SHP77 treated with DMSO at 0.1 percent for 48 hours (cell line): Measurements from ENCODE around the gene ADNP.

Experiments used
- DNase-seq: peaks from one replicate; lab custom pipeline; 2025; lab: John Stamatoyannopoulos, UW

ADNP gene

DNA sequence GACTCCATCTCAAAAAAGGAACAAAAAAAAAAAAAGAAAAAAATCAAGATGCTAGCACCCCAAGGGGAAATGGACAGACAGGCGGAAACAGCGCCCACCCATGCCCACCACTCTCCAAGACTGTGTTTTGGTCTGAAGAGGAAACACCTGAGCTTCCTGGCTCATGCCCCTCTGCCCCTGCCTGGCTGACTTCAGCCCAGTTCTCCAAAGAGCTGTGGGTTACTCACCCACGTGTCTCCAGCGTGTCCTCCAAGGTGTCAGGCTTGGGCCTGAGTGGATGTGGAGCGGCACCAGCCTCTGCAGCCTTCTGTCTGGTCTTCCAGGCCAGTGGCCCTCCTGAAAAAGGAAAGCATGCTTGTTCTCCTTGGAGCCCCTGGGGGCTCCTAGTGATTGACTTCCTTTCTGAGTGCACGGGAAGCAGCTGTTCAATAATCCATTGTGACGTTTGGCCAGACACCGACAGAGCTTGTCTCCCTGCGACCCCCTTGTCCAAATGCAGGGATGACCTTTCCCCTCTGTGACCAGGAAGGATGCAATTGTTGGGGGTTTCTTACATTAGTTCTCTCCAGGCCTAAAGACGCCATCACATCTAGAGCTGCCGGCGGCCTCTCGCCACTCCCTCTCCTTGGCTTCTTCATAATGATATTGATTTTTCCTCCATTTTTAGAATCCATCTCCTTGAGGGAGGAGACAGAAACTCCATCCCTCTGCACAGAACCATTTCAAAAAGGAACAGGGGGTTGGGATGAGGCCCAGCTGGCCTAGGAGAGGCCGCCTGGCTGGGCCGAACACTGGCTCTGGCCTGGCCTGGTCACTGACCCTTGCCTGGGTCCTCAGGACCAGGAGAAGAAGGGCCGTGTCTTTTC lies 58.4 kb downstream of the ADNP start:
- no peak for DNase-seq

DNA sequence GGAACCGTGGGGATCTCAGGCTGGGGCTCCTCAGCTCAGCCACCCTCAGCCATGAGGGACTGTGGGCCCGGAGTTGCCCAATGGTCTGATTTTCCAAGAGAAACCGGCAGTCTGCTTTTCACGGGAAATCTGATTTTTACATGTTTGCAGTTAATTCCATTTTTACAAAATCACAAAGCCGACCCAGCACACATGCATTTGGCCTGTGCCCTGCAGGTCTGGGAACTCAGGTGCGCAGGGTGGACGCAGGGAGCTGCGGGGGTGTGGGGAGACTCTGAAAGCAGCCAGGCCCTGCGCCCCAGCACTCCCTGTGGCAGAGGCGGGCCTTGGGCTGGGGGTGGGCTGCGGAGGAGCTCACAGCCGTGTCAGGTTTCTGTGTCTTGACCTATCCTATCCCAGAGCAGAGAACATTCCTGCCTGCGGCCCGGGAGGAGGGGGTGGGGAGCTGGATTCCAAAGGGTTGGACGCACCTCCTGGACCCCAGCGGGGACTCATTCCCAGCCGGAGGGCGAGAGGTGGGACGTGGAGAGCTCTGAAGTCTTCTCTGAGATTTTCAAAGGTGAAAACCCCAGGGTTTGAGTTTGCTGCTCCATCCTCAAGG lies 60.6 kb downstream of the ADNP start:
- DNase-seq: no peak

DNA sequence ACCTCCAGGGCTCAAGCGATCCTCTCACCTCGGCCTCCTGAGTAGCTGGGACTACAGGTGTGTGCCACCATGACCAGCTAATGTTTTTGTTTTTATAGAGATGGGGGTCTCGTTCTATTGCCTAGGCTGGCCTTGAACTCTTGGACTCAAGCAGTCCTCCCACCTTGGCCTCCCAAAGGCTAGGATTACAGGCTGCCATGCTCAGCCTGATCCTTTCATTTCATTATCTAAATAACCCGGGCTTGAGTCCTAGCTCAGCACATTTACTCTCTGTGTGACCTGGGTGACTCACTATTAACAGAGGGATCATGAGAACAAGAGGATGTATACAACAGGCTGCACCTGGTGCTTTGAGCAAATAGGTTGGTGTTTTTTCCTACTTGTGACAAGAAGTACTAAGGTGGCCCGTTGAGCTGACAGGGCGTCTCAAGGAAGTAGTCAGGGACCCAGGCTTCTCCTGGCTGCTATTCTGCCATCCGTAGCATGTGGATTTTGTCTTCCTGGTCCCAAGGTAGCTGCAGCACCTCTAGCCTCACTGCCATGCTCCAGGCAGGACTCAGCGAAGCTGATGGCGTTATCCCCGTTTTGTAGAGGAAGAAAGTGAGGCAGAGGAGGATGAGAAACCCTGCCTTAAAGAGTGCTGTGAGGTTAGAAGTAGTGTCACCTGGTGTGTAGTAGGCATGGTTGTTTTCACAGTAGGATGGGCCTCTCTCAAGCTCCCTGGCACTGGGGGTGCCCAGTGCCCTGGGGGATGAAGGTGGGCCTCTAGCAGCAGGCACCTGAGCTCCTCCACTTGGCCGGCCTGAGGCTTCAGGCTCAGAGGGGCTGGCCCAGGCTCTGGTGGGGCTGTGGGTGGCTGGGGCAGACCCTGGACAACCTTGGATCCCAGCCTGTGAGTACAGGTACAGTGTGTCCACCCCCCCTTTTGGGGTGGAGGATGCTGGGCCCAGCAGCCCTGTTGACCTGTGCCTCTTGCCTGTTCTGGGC lies 62.4 kb downstream of the ADNP start:
- DNase-seq: no peak

DNA sequence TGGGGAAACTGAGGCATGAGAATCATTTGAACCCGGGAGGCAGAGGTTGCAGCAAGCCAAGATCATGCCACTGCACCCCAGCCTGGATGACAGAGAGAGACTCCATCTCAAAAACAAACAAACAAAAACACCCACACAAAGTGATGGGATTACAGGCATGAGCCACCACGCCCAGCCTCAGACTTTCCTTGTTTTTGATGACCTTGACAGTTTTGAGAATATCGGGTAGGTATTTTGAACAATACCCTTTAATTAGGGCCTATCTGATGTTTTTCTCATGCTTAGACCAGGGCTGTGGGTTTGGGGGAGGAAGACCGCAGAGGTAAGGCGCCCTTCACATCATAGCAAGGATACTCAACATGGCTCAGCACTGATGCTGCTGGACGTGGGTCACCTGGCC lies 63.4 kb downstream of the ADNP start:
- DNase-seq: no peak

DNA sequence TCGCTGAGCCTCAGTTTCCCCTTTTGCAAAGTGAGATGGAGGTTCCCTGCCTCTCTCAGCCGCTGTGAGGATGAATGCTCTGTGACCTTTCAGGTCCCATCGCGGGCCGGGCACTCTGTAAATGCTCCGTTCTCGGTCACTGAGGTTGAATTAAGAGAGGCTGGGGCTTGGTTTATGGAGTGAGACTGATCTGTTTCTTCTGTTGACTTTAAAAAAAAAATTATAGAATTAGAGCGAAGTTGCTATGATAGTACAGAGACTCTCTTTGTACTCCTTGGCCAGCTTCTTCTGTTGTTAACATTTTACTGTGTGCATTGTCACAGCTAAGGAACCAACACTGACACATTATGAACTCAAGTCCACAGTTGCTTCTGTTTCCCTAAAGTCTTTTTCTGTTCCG lies 64.4 kb downstream of the ADNP start:
- DNase-seq: no peak

DNA sequence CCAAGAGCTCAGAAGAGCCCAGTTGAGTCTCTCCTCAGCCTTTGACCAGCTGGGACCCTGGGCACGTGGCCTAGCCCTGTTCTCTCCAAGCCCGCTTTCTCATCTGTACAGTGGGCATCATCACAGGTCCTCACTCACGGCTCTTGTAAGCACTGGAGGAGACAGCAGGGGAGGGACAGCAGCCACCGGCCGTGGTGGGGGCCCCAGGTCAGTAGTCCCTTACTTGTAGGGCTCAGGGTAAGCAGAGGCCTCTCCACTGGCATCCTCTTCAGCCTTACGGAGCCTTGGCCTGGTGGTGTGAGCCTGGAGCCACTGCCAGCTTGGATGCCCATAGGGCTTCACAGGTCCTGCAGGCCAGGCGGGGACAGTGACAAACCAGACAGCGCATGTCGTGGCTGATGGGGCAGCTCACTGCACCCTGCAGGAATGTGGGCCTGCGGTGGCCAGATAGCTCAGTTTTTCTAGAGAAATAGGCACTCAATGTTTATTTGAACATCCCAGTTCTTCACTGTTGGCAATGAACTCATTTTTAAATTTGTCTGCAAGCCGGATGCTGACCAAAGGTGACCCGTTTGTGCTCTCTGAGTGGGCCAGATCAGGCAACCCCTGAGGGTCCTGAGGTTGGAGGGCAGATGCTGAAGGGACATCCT lies 65.1 kb downstream of the ADNP start:
- no peak for DNase-seq

DNA sequence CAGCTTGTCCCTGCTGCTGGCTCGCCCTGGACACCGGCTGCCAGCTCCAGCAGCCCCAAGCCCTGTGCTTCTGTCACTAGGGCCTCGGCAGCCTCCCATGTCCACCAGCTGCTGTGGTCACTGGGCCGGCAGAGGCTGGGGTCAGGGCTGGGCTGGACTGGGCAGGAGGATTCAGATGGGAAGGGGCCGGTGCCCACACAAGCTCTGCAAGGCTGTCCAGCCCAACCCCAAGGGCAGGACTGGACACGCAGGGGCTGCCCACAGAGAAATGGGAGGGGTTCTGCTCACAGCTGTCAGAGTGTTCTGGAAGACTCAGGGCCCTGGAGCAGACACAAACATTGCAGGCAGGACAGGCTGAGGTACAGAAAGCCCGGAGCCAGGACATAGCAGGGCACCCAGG lies 65.6 kb downstream of the ADNP start:
- DNase-seq: no peak

DNA sequence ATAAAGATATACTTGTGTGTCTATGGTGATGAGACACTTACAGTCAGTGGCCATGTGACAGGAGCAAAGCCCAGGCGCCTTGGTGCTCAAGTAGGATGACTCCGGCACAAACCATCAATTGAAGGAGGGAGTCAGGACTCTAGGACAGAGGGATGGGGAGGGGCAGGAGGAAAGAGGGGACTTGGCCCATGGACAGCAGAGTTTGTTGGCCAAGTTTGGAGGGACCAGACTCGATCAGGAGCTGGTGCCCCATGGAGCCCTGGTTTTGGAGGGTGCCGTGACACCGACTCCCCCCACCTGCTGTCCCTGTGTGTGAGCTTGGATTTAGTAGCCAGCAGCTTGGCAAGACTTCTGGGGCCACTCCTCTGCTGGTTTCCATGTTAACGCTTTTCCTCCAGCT lies 66.1 kb downstream of the ADNP start:
- no peak for DNase-seq

DNA sequence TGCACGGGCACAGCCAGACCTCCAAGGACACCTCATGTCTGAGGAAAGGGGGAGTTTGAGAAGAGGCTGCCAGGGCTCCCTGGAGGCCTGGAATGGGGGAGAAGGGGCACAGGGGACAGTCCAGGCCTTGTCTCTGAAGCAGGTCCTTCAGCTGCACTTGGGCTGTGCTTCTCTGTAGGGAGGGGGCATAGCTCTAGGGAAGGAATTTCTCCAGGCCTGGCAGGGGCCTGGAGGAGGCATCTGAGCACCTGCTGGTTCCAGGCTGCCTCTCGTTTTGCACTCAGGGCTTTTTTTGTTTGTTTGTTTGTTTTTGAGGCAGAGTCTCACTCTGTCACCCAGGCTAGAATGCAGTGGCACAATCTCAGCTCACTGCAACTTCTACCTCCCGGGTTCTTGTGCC lies 68.7 kb downstream of the ADNP start:
- no peak for DNase-seq

DNA sequence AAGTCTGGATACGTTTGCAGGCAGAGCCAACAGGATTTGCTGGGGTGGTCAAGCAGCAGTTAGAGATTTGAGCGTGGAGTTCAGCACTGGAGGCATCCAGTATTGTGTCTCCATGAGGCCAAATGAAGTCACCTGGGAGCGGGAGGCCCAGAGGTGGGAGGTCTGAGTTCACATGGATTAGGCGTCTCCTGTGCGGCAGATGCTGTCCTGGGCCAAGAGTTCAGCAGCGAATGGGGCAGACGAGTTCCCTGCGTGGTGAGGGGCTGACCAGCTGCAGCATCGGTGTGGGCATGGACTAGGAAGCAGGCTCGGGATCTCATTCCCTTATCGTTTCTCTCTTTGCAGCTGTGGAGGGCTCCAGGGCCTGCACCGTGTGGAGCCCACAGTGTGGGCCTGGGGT lies 70.2 kb downstream of the ADNP start:
- no peak for DNase-seq

DNA sequence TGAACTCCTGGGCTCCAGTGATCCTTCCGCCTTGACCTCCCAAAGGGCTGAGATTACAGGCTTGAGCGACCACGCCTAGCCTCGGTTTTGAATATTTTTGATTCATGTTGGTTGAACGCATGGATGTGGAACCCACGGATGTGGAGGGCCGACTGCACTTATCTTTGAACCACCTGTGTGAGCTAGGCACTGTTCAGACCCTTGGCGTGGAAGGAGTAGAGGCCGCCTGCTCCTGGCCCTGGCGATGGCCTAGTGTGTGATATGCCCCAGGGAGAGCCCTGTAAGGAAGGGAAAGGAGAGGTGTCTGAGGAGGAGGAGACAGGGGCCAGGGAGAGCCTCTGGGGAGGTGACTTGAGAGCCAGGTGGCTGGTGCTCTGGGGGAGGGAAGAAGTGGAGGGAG lies 72.1 kb downstream of the ADNP start:
- DNase-seq: no peak

DNA sequence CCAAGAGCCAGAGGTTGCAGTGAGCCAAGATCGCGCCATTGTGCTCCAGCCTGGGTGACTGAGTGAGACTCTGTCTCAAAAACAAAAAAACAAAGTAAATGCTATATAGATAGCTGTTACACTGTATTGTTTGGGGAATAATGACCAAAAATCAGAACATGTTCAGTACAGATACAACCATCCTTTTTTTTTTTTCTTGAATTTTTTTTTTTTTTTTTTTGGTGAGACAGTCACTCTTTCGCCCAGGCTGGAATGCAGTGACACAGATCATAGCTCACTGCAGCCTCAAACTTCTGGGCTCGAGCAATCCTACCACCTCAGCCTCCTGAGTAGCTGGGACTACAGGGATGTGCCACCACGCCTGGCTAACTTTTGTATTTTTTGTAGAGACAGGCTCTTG lies 72.7 kb downstream of the ADNP start:
- no peak for DNase-seq

DNA sequence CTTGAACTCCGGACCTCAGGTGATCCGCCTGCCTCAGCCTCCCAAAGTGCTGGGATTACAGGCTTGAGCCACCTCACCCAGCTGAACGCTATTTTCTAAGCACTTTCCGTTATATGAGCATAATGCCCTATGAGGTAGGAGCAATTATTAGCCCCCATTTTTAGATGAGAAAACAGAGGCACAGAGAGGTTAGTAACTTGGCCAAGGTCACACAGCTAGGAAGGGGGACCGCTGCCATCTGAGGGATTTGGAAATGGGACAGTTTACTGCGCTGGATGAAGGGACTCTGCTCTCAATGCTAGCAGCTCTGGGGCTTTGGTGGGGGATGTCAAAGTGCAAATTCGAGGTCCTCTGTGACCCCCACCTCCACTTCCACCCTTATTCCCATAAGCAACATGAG lies 73.9 kb downstream of the ADNP start:
- no peak for DNase-seq

DNA sequence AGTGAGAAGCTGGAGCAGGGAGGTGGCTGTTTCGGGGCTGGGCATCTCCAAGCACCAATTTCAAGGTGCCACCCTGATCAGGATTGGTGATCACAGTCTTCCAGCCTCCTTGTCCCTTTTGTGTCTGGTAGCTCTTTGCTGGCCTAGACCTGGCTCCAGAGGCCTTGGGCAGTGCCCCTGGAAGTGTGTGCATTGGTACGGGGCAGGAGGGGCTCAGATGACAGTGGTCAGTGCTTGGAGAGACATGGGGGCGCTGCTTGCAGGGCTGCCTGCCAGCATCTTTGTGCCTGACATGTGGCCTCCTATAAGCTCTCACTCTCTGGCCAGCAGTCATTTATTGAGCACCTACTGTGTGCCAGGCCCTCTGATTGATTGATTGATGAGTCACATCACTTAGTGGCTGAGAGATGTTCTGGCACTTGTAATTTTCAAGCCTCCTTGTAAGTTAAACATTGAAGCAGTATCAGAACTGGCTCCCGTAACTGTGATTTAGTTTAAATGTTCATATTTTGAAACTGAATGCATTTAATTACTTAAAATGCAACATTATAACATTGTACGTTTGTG lies 74.7 kb downstream of the ADNP start:
- no peak for DNase-seq

DNA sequence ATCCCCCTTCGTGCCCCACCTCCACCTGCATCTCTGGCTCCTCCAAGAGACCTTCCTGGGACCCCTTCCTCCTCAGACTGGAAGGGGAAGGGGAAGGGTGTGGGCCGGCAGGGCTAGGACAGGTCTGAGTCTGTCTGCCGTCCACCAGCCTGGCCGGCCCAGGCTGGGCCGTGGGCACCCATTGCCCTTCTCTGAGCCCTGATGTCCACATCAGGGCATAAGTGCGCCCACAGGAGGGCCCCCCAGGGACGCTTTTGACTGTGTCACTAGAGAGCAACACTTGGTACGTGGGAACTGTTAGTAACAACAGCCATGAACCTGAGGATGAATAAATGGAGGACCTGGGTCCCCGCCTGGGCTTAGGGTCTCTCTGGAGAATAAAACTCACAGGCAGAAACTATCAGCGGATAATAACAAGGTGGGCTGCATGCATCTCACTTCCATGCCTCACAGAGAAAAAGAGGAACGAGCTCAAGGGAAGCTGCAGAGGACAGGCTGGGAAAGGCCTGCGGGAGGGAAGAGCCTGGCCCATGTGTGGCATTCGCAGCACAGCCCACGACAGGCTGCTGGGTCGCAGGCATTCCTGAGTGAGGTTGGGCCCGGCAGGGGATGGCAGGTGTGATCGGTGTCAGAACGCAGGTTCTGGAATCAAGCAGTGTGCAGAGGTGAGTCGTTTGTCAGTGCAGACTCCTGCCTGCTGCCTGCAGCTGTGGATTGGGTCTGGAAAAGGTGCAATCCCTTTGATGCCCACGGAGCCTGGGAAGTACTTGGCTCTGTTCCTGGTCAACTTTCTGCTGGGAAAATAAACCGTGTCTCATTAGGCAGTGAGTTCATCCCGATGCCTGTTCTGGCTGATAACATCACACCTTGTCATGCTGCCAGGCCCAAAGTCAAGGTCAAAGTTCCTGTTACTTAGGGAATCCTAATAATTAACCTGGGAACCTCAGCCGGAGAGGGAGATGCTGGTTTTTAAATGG lies 75.5 kb downstream of the ADNP start:
- DNase-seq: no peak

DNA sequence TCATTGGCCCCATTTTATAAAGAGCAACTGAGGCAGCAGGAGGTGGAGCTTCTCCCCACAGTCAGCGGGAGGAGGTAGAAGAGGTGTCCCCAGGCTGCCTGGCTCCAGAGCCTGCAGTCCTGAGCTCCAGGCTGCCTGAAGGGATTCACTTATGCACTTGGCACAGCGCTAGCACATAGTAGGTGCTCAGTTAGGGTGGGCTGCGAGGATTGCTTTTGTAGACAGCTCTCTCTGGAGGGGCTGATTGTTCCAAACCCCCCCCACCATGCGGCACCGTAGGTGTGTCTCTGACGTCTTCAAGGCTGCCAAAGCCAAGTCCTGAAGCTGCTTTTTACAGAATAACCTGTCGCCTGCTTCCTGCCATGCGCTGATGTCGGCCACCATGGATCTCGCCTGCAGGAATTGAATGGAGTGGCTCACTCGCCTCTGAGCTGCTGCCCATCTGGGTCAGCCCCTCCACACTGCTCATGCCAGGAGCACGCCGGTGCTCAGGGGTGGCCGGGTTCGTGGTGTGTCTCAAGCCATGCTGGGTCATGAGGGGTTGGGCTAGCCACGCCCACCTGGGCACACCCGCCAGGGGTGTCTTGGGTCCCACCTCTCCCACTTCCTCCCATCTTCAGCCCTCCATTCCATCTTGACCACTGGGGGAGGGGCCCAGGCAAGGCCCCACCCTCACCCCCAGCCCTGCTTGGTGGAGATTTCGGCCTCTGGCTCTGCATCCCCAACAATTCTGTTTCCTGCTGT lies 76.6 kb downstream of the ADNP start:
- DNase-seq: no peak

DNA sequence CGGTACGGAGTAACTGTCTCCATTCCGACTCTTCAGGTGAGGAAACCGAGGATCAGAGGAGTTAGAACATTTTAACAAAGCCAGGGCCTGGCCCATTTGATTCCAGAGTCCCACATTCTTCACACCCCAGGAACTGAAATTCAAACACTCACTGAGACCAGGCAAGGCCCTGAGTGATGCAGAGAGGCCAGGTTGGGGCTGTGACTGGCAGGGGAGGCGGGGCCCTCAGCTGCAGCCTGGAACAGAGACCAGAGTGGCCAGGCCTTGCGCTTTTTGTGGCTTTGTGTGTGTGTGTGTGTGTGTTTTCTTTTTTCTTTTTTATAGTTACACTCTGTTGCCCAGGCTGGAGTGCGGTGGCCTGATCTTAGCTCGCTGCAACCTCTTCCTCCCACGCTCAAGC lies 79.2 kb downstream of the ADNP start:
- no peak for DNase-seq

DNA sequence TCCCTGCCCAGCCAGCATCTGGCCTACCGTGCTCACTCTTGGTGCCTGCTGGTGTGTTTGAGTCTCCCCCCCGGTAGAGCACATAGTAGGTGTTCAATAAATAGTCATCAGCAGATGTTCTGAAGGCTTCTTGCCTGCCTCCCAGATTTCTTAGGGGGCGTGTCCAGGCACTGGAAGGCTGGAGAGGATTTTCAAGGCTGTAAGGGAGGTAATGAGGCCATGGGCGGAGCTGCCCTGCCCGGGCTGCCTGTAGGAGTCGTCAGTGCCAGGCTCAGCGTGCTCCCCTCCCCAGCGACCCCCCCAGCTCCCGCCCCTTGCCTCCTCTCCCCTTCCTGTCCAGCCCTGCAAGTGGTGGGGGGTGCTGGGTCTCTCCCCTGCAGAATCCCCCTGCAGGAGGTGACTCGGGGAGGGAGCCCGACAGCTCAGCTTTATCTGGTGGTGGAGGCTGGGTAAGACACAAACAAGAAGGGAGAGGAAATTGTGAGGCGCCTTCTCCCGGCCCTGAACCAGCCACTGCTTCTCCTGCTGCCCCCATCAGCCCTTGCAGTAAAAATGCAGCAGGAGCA lies 80.4 kb downstream of the ADNP start:
- DNase-seq: no peak

DNA sequence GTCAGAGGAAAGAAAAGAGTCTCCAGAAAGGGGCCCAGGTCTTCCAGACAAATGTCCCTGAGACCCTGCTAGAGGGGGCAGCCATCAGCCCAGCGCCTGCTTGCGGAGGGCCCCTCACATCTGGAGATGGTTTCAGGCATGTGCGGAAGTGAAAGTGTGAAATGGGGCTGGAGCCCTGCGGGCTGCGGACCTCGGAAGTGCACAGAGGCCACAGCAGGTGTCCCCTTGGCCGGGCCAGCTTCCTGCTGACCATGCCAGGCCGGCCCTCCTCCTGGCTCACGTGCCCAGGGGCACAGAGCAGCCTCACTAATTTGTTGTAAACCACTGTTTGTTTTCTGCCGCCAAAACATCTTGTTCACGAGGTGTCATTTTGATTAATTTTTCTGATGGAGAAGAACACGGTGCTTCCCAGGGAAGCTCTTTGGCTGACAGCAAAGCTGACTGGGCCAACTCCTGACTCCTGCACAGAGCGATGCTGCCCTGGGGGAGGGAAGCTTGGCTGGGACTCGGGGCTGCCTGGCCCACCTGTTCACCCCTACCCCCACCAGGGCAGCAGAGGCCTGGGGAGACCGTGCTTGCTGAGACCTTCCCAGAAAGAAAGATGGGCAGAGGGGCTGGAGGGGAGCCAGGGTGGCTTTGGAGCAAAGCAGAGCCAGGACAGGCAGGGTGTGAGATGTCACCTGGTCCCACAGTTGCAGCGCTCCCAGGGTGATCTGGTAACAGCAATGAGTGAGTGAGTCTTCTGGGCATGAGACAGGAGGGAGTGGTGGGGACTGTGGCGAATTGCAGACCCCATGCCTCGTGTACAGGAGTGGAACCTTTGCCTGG lies 82.2 kb downstream of the ADNP start:
- no peak for DNase-seq
